Esophagus squamous epithelium (tissue), 4 donors: ENCODE results near the gene SLC12A7.

ENCODE experiments used
- CTCF ChIP-seq, 6 experiments: fragments of 450-650 bp in 4 of 6; fragments of 200-600 bp in 2 of 6; sonication (generic) in 2 of 6; IDR thresholded peaks; one replicate each; pipeline ENCODE4 v1.5.1; 2016 to 2019; ENCODE audit warnings: antibody characterized with exemption in 6 of 6, mild to moderate bottlenecking in 4 of 6, moderate library complexity in 4 of 6
- POLR2A ChIP-seq, 4 donors: fragments of 450-650 bp; IDR thresholded peaks; one replicate each; pipeline ENCODE4 v1.6.1; 2017; ENCODE audit warnings: antibody characterized with exemption in 4 of 4, mild to moderate bottlenecking in 4 of 4, moderate library complexity in 3 of 4

- TF ChIP-seq CTCF (IDR thresholded peaks at IDR 0.05), result no peak
- no peak for TF ChIP-seq POLR2A (IDR thresholded peaks at IDR 0.05)
Measured at GRCh38 chr5:1014346-1014745, 97.5 kb downstream of the SLC12A7 start.
